NCI-H1694 treated with DMSO at 0.1 percent for 48 hours (cell line): ENCODE results near the gene RAB40C.
A peak's percentile ranks its signal among the peaks of the same experiment; 100 is the strongest.
"Not testable (repeated sequence)": the region's sequence is repeated elsewhere in the genome, so short reads cannot be mapped to it uniquely, and the experiment has no call there.

Experiments
- DNase-seq: peaks from one replicate; lab custom pipeline; 2025; lab: John Stamatoyannopoulos, UW

Gene RAB40C

GRCh38 chr16:590188-590814 is 435 bp downstream of the RAB40C start:
- no peak for DNase-seq

- DNase-seq, result no peak
These were observed 942 bp downstream of the RAB40C start for GRCh38 chr16:590815-591200.

- DNase-seq, result no peak
These were observed 1.4 kb downstream of the RAB40C start for GRCh38 chr16:591231-591630.

- DNase-seq, result no peak
These were observed 2.1 kb downstream of the RAB40C start for GRCh38 chr16:591892-592517.

GRCh38 chr16:592518-593306 is 2.8 kb downstream of the RAB40C start:
- peak; percentile 21 for DNase-seq

- DNase-seq, result no peak
These were observed 3.5 kb downstream of the RAB40C start for GRCh38 chr16:593406-593805.

GRCh38 chr16:593807-594206 is 3.9 kb downstream of the RAB40C start:
- DNase-seq, result no peak

GRCh38 chr16:595094-595528 is 5.2 kb downstream of the RAB40C start:
- DNase-seq, result no peak

- DNase-seq, result no peak
These were observed 6.3 kb downstream of the RAB40C start for GRCh38 chr16:595942-596735.

GRCh38 chr16:596736-597060 is 6.8 kb downstream of the RAB40C start:
- DNase-seq, result no peak

GRCh38 chr16:597655-598054 is 7.8 kb downstream of the RAB40C start:
- not testable (repeated sequence) for DNase-seq

GRCh38 chr16:598823-599739 is 9.2 kb downstream of the RAB40C start:
- no peak for DNase-seq

GRCh38 chr16:600781-601180 is 10.9 kb downstream of the RAB40C start:
- DNase-seq, result peak; percentile 25

- DNase-seq, result no peak
These were observed 14.1 kb downstream of the RAB40C start for GRCh38 chr16:603933-604332.

- no peak for DNase-seq
These were observed 16.9 kb downstream of the RAB40C start for GRCh38 chr16:606656-607307.

GRCh38 chr16:608019-608418 is 18.2 kb downstream of the RAB40C start:
- no peak for DNase-seq

- DNase-seq, result no peak
These were observed 19.4 kb downstream of the RAB40C start for GRCh38 chr16:609316-609715.

GRCh38 chr16:609984-610383 is 20.1 kb downstream of the RAB40C start:
- DNase-seq, result no peak

GRCh38 chr16:610513-611381 is 20.9 kb downstream of the RAB40C start:
- DNase-seq, result peak; percentile 44

- no peak for DNase-seq
These were observed 25.3 kb downstream of the RAB40C start for GRCh38 chr16:615122-615521.
